Ascending aorta (tissue), 2 donors: ENCODE measurements around the gene BUD31. TPM values are rescaled to one million over a fixed set of nuclear protein-coding genes. Genes with fewer than 3 reads are reported as not detected.
"Not testable (repeated sequence)": the region's sequence is repeated elsewhere in the genome, so short reads cannot be mapped to it uniquely, and the experiment has no call there.

Experiments
- DNase-seq, 2 donors: peaks; one replicate each; pipeline ENCODE4 v3.0.0-alpha.2; 2019; ENCODE audit warnings: low spot score in 2 of 2
- H3K27ac ChIP-seq, 2 donors: fragments of 200-600 bp; sonication (generic); one replicate each; pipeline ENCODE4 v1.5.1; 2016 to 2017; ENCODE audit warnings: mild to moderate bottlenecking in 1 of 2
- H3K27me3 ChIP-seq: fragments of 200-600 bp; sonication (generic); one replicate; pipeline ENCODE4 v1.5.1; 2017
- H3K36me3 ChIP-seq, 2 donors: fragments of 200-600 bp; sonication (generic); one replicate each; pipeline ENCODE4 v1.5.1; 2016
- H3K4me1 ChIP-seq, 2 donors: fragments of 200-600 bp; sonication (generic); one replicate each; pipeline ENCODE4 v1.5.1; 2016 to 2017; ENCODE audit warnings: mild to moderate bottlenecking in 1 of 2
- H3K4me3 ChIP-seq, 2 donors: fragments of 200-600 bp; sonication (generic); one replicate each; pipeline ENCODE4 v1.5.1; 2016 to 2017; ENCODE audit warnings: mild to moderate bottlenecking in 1 of 2
- H3K9me3 ChIP-seq, 2 donors: fragments of 200-600 bp; sonication (generic); one replicate each; pipeline ENCODE4 v1.5.1; 2016
- CTCF ChIP-seq, 3 experiments: fragments of 200-600 bp in 2 of 3; fragments of 450-650 bp in 1 of 3; sonication (generic) in 2 of 3; IDR thresholded peaks; one replicate each; pipeline ENCODE4 v1.5.1; 2016 to 2019; ENCODE audit warnings: antibody characterized with exemption in 3 of 3, mild to moderate bottlenecking in 1 of 3, moderate library complexity in 1 of 3
- intact Hi-C: fragments of 100-400 bp; cut with DNase I; formaldehyde crosslinking; loops from one replicate; pipeline ENCODE4 v1.15.1; 2023
- total RNA-seq: library from RNA; depleted of rRNA; stranded (reverse); fragments of >200 nt; gene quantifications from one replicate; pipeline ENCODE4 v1.1.0, GENCODE V29; 2016

Gene BUD31
- total RNA-seq, 1 donor from 2014 or later, result 41.3 TPM

DNA sequence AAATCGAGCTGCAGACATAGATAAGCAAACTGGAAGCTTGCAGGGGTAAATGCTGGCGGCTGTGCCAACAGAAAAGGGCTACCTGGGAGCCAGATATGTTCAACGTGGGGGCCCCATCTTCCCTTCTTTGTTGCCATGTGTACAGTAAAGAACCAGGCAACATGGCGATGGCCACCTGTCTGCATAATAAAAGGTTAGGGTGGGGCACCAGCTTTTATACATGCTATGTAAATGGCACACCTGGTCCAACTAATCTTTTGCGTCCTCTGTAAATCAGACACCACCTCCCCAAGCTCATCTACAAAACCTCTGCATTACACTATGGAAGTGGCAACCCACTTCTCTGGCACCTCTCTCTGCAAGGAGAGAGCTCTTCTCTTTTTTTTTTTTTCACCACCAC, 13.9 kb downstream of the BUD31 start:
- Histone ChIP-seq H3K4me3 (no peak overlapping the region), H3K4me1 (no peaks in the 10 kb centered on the region), H3K9me3 (no peaks in the 10 kb centered on the region), H3K27me3 (no peaks in the 10 kb centered on the region), H3K36me3 (peaks cover 57% of the 10 kb centered on the region in 2 donors), H3K27ac (no peak overlapping the region)
- TF ChIP-seq CTCF (IDR thresholded peaks at IDR 0.05), result no peak
- intact Hi-C loops, result no loop called here
- DNase-seq, result no peak

DNA sequence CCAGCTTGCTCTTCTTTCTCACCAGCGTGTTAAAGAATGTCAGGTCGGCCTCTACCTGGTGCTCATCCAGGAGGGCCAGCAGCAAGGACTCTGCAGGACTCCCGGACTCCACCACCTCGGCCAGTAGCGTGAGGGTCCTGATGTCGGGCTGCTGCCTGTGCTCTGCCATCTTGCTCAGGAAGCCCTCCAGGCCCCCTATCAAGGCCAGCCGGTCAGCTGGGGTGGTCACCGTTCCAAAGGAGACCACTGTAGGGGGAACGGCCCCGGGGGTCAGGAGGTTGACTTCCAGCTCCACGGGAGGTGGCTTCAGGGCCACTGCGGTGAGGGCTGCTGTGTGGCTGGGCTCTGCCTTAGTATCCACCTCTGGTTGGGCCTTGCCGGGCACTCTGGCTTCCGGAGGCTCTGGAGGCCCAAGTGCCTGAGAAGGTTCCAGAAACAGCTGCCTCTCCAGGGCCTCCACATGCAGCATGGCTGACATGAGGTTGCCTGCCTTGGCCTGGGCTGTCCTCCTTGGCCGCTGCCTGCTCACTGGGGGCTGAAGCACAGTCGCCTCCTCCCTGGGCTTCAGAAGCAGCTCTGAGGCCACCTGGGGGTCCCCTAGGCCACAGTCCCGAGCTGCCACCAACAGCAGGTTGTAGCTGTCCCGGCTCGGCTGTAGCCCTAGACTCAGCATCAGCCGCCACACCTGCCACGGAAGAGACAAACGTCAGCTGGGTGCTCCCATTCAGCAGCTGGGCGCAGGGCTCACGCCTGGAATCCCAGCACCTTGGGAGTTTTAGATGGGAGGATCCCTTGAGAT, 16.4 kb downstream of the BUD31 start:
- Histone ChIP-seq H3K27me3 (no peaks in the 10 kb centered on the region), H3K4me1 (no peaks in the 10 kb centered on the region), H3K4me3 (no peak overlapping the region), H3K27ac (no peak overlapping the region), H3K36me3 (peaks cover 46 to 51% of the 10 kb centered on the region in 2 donors), H3K9me3 (no peaks in the 10 kb centered on the region)
- intact Hi-C loops, result no loop called here
- no peak for DNase-seq
- no peak for TF ChIP-seq CTCF (IDR thresholded peaks at IDR 0.05)

DNA sequence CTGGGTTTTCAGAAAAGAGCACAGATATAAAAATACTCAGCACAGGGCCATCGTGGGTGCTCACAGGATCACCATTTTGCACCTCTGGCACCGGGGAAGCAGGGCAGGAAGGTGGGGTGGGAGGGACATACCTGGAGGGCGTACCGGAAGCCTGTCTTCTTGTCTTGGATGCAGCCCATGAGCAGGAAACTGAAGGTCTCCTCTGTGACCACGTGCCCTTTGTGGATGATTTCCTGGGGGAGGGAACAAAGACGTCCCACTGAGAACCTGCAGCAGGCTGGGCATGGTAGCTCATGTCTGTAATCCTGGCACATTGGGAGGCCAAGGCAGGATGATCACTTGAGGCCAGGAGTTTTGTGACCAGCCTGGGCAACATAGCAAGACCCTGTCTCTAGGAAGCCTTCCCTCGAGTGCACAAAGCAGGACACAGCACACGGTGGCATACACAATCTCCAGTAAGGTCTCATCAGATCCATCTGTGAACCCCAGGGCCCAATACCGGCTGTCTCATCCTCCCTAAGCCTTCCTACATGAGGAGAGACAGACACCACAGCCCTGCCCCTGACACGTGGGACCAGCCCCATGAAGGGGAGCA, 20.3 kb downstream of the BUD31 start:
- Histone ChIP-seq H3K36me3 (peaks cover 34 to 68% of the 10 kb centered on the region in 2 donors), H3K4me1 (no peaks in the 10 kb centered on the region), H3K9me3 (no peaks in the 10 kb centered on the region), H3K4me3 (no peak overlapping the region), H3K27me3 (no peaks in the 10 kb centered on the region), H3K27ac (no peak overlapping the region)
- DNase-seq, result no peak
- TF ChIP-seq CTCF (IDR thresholded peaks at IDR 0.05), result no peak
- intact Hi-C loops, result no loop called here

DNA sequence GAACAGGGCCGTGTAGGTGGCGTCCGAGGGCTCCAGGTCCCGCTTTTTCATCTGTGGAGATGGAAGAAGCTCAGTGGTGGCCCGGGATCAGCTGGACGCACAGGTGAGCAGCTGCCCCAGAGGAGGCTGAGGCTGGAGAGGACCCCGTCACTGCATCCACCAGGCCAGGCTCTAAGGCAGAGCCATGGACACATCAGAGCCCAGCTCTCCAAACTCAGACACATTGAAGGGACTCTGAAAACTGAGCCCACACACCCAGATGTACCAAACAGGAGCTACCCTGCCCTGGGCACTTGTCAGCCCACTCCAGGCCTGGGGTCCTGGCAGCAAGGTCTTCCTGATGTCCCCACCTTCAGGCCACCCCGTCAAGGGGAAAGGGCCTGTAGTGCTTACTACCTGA, 21.0 kb downstream of the BUD31 start:
- H3K4me1 ChIP-seq, result no peaks in the 10 kb centered on the region
- H3K27me3 ChIP-seq, result no peaks in the 10 kb centered on the region
- H3K36me3 ChIP-seq, result peaks cover 31 to 66% of the 10 kb centered on the region in 2 donors
- no peak for DNase-seq
- H3K9me3 ChIP-seq, result no peaks in the 10 kb centered on the region
- H3K4me3 ChIP-seq, result no peak overlapping the region
- no peak overlapping the region for H3K27ac ChIP-seq
- intact Hi-C loops, result no loop called here
- TF ChIP-seq CTCF (IDR thresholded peaks at IDR 0.05), result no peak

DNA sequence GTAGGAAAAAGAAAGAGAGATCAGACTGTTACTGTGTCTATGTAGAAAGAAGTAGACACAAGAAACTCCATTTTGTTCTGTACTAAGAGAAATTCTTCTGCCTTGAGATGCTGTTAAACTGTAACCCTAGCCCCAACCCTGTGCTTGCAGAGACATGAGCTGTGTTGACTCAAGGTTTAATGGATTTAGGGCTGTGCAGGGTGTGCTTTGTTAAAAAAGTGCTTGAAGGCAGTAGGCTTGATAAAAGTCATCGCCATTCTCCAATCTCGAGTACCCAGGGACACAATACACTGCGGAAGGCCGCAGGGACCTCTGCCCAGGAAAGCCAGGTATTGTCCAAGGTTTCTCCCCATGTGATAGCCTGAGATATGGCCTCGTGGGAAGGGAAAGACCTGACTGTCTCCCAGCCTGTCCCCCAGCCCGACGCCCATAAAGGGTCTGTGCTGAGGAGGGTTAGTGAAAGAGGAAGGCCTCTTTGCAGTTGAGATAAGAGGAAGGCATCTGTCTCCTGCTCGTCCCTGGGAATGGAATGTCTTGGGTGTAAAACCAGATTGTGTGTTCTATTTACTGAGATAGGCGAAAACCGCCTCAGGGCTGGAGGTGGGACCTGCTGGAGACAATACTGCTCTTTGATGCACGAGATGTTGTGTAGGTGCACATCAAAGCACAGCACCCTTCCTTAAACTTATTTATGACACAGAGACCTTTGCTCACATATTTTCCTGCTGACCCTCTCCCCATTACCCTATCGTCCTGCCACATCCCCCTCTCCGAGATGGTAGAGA, 23.2 kb downstream of the BUD31 start:
- H3K27me3 ChIP-seq, H3K4me3 ChIP-seq, intact Hi-C loops, H3K4me1 ChIP-seq, H3K27ac ChIP-seq, DNase-seq, H3K9me3 ChIP-seq: not testable (repeated sequence)
- peaks cover 27 to 61% of the 10 kb centered on the region in 2 donors for H3K36me3 ChIP-seq

DNA sequence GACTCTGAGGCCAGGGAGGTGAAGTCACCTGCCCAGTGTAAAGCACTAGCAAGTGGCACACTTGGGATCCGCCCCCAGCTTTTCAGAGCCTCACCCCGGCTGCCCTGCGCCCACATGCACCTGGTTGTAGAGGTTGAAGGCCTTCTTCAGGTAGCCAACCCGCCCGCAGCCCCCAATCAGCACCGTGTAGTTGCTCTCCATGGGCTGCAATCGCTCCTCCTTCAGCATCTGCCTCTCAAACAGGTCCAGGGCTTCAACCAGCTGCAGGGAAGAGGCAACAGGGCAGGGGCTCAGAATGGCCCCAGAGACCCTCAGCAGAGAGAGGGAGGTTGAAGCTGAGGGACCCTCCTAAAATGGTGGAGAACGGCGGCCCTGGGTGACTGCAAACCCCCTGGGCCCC, 24.4 kb downstream of the BUD31 start:
- DNase-seq, result no peak
- peaks cover 27 to 61% of the 10 kb centered on the region in 2 donors for H3K36me3 ChIP-seq
- TF ChIP-seq CTCF (IDR thresholded peaks at IDR 0.05), result no peak
- H3K27ac ChIP-seq, result no peak overlapping the region
- H3K9me3 ChIP-seq, result no peaks in the 10 kb centered on the region
- H3K27me3 ChIP-seq, result no peaks in the 10 kb centered on the region
- H3K4me3 ChIP-seq, result no peak overlapping the region
- peaks cover 0 to 4% of the 10 kb centered on the region in 2 donors for H3K4me1 ChIP-seq
- intact Hi-C loops, result no loop called here
